Measurements from ENCODE around the gene RNF214.

- no peak for TF ChIP-seq CTCF (IDR thresholded peaks at IDR 0.05)
- no peak for TF ChIP-seq POLR2A (IDR thresholded peaks at IDR 0.05)
- no peak for TF ChIP-seq POLR2AphosphoS5 (IDR thresholded peaks at IDR 0.05)
Measured at GRCh38 chr11:117315285-117316196, 83.1 kb downstream of the RNF214 start.

All from gastroesophageal sphincter (tissue), 3 donors.